ENCODE data around the gene MTR. TPM values are rescaled to one million over a fixed set of nuclear protein-coding genes. Genes with fewer than 3 reads are reported as not detected.
"Not testable (repeated sequence)": the region's sequence is repeated elsewhere in the genome, so short reads cannot be mapped to it uniquely, and the experiment has no call there.

The MTR gene
- total RNA-seq, 1 donor from 2014 or later: 42.9 TPM

GRCh38 chr1:236904892-236905741, 110.0 kb downstream of the MTR start:
- H3K4me3 Mint-ChIP-seq: no peak overlapping the region
- no peak for TF ChIP-seq CTCF (conservative IDR thresholded peaks at IDR 0.05)
- peaks cover 25% of the 10 kb centered on the region for H3K36me3 Mint-ChIP-seq (ENCODE audit: low read depth)
- peaks cover 9% of the 10 kb centered on the region for H3K9me3 Mint-ChIP-seq
- DNase-seq (ENCODE audit: low read depth, low spot score): no peak
- H3K4me1 Mint-ChIP-seq: no peaks in the 10 kb centered on the region
- no peaks in the 10 kb centered on the region for H3K27me3 Mint-ChIP-seq (ENCODE audit: low read depth)
- no peak overlapping the region for H3K27ac Mint-ChIP-seq (ENCODE audit: unreplicated experiment)

- Mint-ChIP-seq H3K9me3 (peaks cover 10% of the 10 kb centered on the region), H3K27ac (ENCODE audit: unreplicated experiment) (no peak overlapping the region), H3K36me3 (ENCODE audit: low read depth) (peaks cover 10% of the 10 kb centered on the region), H3K4me1 (no peaks in the 10 kb centered on the region), H3K4me3 (no peak overlapping the region), H3K27me3 (ENCODE audit: low read depth) (no peaks in the 10 kb centered on the region)
- TF ChIP-seq CTCF (conservative IDR thresholded peaks at IDR 0.05): no peak
- no peak for DNase-seq (ENCODE audit: low read depth, low spot score)
Measured at GRCh38 chr1:236907205-236907604, 112.1 kb downstream of the MTR start.

- peaks cover 9% of the 10 kb centered on the region for H3K36me3 Mint-ChIP-seq (ENCODE audit: low read depth)
- DNase-seq (ENCODE audit: low read depth, low spot score): no peak
- no peaks in the 10 kb centered on the region for H3K4me1 Mint-ChIP-seq
- H3K4me3 Mint-ChIP-seq: no peak overlapping the region
- TF ChIP-seq CTCF (conservative IDR thresholded peaks at IDR 0.05): no peak
- no peaks in the 10 kb centered on the region for H3K27me3 Mint-ChIP-seq (ENCODE audit: low read depth)
- no peak overlapping the region for H3K27ac Mint-ChIP-seq (ENCODE audit: unreplicated experiment)
- H3K9me3 Mint-ChIP-seq: peaks cover 10% of the 10 kb centered on the region
Measured at GRCh38 chr1:236908669-236909068, 113.6 kb downstream of the MTR start.

GRCh38 chr1:236911047-236911446, 116.0 kb downstream of the MTR start:
- not testable (repeated sequence) for H3K27ac Mint-ChIP-seq (ENCODE audit: unreplicated experiment); H3K4me3 Mint-ChIP-seq; H3K27me3 Mint-ChIP-seq (ENCODE audit: low read depth); H3K4me1 Mint-ChIP-seq; DNase-seq (ENCODE audit: low read depth, low spot score)
- peaks cover 12% of the 10 kb centered on the region for H3K9me3 Mint-ChIP-seq
- H3K36me3 Mint-ChIP-seq (ENCODE audit: low read depth): peaks cover 17% of the 10 kb centered on the region

GRCh38 chr1:236913371-236914037, 118.4 kb downstream of the MTR start:
- Mint-ChIP-seq H3K9me3 (peaks cover 19% of the 10 kb centered on the region), H3K4me1 (no peaks in the 10 kb centered on the region), H3K27ac (ENCODE audit: unreplicated experiment) (no peak overlapping the region), H3K4me3 (no peak overlapping the region), H3K36me3 (ENCODE audit: low read depth) (peaks cover 31% of the 10 kb centered on the region), H3K27me3 (ENCODE audit: low read depth) (no peaks in the 10 kb centered on the region)
- no peak for TF ChIP-seq CTCF (conservative IDR thresholded peaks at IDR 0.05)
- no peak for DNase-seq (ENCODE audit: low read depth, low spot score)

GRCh38 chr1:236914375-236914774, 119.3 kb downstream of the MTR start:
- no peak for DNase-seq (ENCODE audit: low read depth, low spot score)
- Mint-ChIP-seq H3K27ac (ENCODE audit: unreplicated experiment) (no peak overlapping the region), H3K4me1 (no peaks in the 10 kb centered on the region), H3K36me3 (ENCODE audit: low read depth) (peaks cover 27% of the 10 kb centered on the region), H3K4me3 (no peak overlapping the region), H3K27me3 (ENCODE audit: low read depth) (no peaks in the 10 kb centered on the region), H3K9me3 (peaks cover 14% of the 10 kb centered on the region)
- no peak for TF ChIP-seq CTCF (conservative IDR thresholded peaks at IDR 0.05)

All from neural crest cell (in vitro differentiated cells).